GM21825 (cell line): ENCODE results near the gene DIP2C.
"Not testable (repeated sequence)": the region's sequence is repeated elsewhere in the genome, so short reads cannot be mapped to it uniquely, and the experiment has no call there.

Source experiments
- ATAC-seq: cut with Tn5 transposase; IDR thresholded peaks from one replicate; pipeline ENCODE4 v1.9.1; 2021; ENCODE audit warnings: mild to moderate bottlenecking, moderate library complexity; ENCODE audit not compliant: unreplicated experiment

DIP2C gene

GRCh38 chr10:543862-544822 is 145.3 kb downstream of the DIP2C start:
- ATAC-seq, result no peak

GRCh38 chr10:543131-543530 is 146.3 kb downstream of the DIP2C start:
- no peak for ATAC-seq

- no peak for ATAC-seq
These were observed 147.6 kb downstream of the DIP2C start for GRCh38 chr10:541750-542371.

GRCh38 chr10:541041-541440 is 148.4 kb downstream of the DIP2C start:
- no peak for ATAC-seq

GRCh38 chr10:538895-539294 is 150.6 kb downstream of the DIP2C start:
- ATAC-seq, result no peak

- ATAC-seq, result no peak
These were observed 152.5 kb downstream of the DIP2C start for GRCh38 chr10:536935-537334.

- no peak for ATAC-seq
These were observed 153.0 kb downstream of the DIP2C start for GRCh38 chr10:536371-536925.

GRCh38 chr10:535952-536351 is 153.5 kb downstream of the DIP2C start:
- no peak for ATAC-seq

GRCh38 chr10:535051-535450 is 154.4 kb downstream of the DIP2C start:
- ATAC-seq, result no peak

GRCh38 chr10:534047-534566 is 155.4 kb downstream of the DIP2C start:
- ATAC-seq, result no peak

GRCh38 chr10:533611-534010 is 155.9 kb downstream of the DIP2C start:
- ATAC-seq, result no peak

- ATAC-seq, result no peak
These were observed 156.3 kb downstream of the DIP2C start for GRCh38 chr10:533186-533585.

GRCh38 chr10:532331-532730 is 157.1 kb downstream of the DIP2C start:
- not testable (repeated sequence) for ATAC-seq

GRCh38 chr10:531541-531940 is 157.9 kb downstream of the DIP2C start:
- no peak for ATAC-seq

GRCh38 chr10:530717-531116 is 158.8 kb downstream of the DIP2C start:
- no peak for ATAC-seq

- no peak for ATAC-seq
These were observed 159.8 kb downstream of the DIP2C start for GRCh38 chr10:529468-530230.

GRCh38 chr10:528173-529165 is 161.0 kb downstream of the DIP2C start:
- no peak for ATAC-seq

GRCh38 chr10:527416-527815 is 162.1 kb downstream of the DIP2C start:
- ATAC-seq, result no peak

- ATAC-seq, result no peak
These were observed 162.7 kb downstream of the DIP2C start for GRCh38 chr10:526651-527312.
